Right forelimb (tissue), 1 donor: ENCODE results near the gene ACTR2.
"Not testable (repeated sequence)": the region's sequence is repeated elsewhere in the genome, so short reads cannot be mapped to it uniquely, and the experiment has no call there.

Experiments
- DNase-seq: peaks from one replicate; pipeline ENCODE4 v3.0.0-alpha.2; 2018

The ACTR2 gene

DNA sequence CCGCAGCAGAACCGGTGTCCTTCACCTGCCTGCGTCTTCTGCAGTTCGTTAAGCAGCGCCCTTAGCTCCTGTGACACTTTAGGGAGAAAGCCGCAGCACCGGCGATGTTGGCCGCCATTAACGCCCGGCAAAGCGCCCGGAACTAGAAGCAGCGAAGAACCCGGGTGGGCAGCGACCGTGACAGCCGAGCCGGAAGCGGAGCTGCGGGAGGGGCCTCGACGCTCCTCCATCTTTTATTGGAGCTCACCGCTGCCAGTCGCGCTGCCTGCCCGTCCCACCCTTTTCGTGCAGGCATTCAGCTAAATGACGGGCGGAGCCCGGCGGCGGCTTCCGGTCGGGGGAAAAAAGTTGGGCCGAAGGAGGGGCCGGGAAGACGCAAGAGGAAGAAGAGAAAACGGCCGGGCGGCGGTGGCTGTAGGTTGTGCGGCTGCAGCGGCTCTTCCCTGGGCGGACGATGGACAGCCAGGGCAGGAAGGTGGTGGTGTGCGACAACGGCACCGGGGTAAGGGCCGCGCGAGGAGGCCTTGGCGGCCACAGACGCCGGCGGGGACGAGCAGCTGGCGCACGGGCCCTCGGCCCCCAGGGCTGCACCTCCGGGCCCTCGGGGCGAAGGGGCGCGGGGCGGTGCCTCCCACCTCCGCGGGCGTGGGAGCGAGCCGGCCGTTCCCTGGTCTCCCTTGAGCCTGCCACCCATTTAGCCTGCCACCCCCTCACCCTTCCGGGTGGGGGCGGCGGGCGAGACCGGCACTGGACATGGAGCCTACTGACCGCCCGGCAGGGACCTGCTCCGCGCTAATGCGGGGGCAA is at the start of gene ACTR2:
Gene ACTR2 (plus strand): TSS at position 376 of the 807 bp plus-strand sequence. CDS start 79 bp downstream, at position 455.
- peak; percentile 97 for DNase-seq

DNA sequence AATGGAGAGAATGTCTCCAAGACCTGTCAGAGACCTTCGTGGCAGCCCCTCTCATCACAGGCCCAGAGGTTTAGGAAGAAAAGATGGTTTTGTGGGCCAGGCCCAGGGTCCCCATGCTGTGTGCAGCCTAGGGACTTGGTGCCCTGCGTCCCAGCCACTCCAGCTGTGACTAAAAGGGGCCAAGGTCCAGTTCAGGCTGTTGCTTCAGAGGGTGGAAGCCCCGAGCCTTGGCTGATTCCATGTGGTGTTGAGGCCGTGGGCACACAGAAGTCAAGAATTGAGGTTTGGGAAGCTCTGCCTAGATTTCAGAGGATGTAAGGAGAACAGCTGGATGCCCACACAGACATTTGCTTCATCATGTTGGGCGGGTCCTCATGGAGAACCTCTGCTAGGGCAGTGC is 45.1 kb upstream of the ACTR2 start:
- no peak for DNase-seq

DNA sequence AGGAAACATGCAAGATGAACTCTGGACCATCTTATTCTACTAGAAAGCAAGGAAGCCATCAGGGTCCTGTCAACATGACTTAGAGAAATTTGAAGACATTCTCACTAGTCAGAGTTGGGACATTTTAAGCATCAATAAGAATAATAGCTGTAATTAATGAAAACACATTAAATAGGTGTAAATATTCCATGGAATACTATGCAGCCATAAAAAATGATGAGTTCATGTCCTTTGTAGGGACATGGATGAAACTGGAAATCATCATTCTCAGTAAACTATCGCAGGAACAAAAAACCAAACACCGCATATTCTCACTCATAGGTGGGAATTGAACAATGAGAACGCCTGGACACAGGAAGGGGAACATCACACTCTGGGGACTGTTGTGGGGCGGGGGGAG is 44.2 kb upstream of the ACTR2 start:
- not testable (repeated sequence) for DNase-seq

DNA sequence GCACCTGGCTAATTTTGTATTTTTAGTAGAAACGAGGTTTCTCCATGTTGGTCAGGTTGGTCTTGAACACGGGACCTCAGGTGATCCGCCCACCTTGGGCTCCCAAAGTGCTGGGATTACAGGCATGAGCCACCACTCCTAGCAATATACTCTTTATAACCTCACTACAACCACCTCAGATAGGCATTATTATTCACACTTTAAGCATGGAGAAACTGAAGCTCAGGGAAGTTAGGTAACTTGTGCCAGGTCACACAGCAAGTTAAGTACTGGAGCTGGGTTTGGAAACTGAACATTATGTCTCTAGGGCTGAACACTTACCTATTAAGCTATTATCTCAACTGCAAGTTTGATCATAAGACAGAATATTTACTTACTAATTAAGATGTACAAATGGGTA is 42.6 kb upstream of the ACTR2 start:
- no peak for DNase-seq

DNA sequence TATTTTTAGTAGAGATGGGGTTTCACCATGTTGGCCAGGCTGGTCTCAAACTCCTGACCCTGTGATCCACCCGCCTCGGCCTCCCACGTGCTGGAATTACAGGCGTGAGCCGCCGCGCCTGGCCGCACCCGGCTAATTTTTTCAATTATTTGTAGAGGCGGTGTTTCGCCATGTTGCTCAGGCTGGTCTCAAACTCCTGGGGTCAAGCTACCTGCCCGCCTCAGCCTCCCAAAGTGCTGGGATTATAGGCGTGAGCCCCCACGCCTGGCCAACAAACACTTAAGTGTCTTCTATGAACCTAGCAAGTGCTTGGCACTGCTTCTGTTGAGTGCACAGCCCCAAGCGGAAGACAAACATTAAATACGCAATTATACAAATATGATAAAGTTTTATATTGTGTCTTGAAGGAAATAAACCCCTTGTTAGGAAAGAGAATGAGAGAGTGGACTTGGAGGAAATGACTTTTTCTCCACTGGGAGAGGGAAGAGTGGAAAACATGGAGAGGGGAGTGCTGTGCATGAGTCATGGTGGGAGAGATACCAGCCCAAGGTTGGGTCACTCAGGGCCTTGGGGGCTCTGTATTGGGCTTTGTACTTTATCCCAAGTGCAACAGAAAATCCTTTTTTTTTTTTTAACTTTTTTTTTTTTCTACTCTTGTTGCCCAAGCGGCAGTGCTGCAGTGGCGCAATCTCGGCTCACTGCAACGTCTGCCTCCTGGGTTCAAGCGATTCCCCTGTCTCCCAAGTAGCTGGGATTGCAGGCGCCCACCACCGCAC is 41.4 kb upstream of the ACTR2 start:
- no peak for DNase-seq

DNA sequence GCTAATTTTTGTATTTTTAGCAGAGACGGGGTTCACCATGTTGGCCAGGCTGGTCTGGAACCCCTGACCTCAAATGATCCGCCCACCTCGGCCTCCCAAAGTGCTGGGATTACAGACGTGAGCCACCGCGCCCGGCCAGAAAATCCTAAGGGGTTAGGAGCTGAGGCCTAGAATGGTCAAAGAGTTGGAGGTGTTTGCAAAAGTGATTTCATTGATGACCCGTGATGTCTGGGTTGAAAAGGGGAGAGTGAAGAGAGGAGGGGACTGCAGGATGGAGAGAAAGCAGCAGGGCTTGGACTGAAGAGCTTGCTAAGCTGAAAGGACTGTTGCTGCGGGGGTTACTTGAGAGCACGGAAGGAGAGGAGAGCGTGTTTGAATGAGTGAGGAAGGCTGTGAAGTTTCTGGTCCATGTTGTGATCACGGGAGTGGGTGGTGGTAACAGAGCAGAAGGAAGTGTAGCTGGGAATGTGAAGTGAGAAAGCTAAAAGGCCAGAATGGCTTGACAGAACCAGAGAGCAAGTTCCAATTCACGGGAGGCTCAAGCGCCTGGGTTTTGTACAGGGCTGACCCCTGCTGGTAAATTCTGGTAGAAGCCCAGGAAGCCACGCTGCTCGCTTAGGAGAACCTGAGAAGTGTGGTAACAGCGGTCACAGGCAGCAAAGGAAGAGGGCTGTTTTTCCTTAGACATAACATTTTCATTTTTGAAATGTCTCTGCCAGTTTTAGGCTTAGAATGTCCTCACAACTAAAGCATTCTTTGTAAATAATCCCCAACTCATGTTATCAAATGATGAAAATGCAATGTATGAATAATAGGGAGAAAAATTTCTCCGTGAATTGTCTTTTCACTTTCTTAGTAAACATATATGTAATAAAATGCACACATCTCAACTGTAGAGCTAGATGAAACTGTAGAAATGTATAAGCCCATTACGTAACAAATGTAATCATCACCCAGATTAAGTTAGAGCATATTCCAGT is 40.5 kb upstream of the ACTR2 start:
- DNase-seq, result peak; percentile 84

DNA sequence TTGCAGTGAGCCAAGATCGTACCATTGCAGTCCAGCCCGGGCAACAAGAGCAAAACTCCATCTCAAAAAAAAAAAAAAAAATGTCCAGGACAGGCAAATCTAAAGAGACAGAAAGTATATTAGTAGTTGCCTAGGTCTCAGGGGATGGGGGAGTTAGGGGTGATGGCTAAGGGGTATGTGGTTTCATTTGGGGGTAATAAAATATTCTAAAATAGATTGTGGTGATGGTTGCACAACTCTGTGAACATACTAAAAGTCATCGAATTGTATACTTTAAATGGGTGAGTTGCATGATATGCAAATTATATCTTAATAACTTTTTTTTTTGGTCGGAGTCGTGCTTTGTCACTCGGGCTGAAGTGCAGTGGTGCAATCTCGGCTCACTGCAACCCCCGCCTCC is 34.2 kb upstream of the ACTR2 start:
- no peak for DNase-seq

DNA sequence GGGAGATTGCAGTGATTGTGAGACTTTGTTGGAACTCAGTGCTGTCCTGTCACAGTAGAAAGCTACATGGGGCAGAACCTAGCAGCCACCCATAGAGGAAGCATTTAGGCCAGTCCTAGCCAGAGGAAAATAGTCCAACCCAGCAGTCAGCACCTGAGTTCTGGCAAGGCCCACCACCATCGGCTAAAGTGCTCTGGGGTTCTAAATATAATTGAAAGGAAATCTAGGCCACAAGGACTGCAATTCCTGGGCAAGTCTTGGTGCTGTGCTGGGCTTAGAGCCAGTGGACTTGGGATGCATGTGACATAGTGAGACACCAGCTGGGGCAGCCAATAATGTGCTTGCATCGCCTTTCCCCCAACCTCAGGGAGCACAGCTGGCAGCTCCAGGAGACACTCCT is 28.9 kb upstream of the ACTR2 start:
- DNase-seq, result no peak

DNA sequence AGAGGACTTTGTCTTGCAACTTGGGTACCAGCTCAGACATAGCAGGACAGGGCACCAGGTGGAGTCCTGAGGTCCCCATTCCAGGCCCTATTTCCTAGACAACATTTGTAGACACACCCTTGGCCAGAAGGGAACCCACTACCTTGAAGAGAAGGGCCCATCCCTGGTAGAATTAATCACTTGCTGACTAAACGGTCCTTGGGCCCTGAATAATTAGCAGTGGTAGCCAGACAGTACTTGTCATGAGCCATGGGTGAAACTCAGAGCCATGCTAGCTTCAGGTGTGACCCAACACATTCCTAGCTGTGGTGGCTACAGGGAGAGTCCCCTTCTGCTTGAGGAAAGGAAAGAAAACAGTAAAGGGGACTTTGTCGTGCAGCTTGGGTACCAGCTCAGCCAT is 28.5 kb upstream of the ACTR2 start:
- no peak for DNase-seq

DNA sequence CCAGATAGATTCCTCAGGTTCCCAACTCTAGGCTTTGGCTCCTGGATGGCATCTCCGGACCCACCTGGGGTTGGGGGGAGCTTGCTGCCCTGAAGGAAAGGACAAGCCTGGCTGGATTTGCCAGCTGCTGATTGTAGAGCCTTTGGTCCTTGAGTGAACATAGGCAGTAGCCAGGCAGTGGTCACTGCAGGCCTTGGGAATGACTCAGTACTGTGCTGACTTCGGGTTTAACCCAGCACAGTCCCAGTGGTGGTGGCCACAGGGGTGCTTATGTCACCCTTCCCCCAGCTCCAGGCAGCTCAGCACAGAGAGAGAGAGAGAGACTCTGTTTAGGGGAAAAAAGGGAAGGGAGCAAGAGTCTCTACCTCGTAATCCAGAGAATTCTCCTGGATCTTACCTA is 27.7 kb upstream of the ACTR2 start:
- no peak for DNase-seq

DNA sequence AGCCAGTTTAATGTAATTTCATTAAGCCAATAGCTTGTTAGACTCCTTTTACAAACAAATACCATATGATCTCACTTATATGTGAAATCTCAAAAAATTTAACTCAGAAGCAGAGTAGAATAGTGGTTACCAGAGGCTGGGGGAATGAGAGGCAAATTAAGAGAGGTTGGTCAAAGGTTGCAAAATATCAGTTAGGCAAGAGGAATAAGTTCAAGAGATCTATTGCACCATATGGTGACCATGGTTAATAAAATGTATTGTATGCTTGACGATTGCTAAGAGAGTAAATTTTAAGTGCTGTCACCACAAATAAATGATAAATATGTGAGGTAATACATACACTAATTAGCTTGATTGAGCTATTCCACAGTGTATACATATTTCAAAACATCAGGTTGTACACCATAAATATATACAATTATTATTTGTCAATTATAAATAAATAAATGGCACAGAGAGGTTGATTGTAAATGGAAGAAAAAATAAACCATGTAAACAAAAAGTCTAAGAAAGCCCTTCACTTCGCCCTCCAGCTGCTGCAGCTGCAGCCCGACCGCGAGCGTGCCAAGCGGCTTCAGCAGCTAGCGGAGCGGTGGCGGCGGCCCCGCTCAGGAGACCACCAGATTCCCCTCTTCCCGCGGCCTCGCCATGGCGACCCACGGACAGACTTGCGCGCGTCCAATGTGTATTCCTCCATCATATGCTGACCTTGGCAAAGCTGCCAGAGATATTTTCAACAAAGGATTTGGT is 23.0 kb upstream of the ACTR2 start:
- DNase-seq, result no peak

DNA sequence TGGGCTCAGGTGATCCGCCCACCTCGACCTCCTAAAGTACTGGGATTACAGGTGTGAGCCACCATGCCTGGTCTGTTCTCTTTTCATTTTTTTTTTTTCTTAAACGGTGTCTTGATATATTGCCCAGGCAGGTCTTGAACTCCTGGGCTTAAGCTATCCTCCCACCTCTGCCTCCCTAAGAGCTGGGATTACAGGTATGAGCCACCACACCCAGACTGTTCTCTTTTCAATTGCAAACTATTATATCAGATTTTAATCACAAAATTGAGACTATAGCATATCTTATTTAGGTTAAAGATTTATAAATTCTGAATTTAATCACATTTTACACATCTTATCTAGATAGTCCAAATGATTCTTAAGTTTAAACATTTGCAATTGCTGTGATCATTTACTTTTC is 15.5 kb upstream of the ACTR2 start:
- DNase-seq, result no peak

DNA sequence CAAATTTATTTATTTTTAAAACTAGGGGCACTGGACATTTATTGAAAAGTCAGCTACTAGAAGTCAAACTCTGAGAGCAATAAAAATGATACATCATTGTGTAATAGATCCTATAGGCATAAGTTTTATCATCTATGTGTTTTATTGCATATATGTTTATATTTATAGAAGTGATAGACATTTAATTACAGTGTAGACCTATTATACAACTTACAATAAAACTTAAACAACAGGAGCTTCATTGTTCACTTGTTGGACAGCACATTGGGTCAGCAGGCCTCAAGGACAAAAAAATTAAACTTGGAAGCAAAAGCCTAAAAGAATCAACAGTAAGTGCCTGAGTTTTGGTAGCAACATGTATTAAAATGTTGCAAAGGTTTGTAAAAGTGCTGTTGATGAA is 15.0 kb upstream of the ACTR2 start:
- DNase-seq, result no peak

DNA sequence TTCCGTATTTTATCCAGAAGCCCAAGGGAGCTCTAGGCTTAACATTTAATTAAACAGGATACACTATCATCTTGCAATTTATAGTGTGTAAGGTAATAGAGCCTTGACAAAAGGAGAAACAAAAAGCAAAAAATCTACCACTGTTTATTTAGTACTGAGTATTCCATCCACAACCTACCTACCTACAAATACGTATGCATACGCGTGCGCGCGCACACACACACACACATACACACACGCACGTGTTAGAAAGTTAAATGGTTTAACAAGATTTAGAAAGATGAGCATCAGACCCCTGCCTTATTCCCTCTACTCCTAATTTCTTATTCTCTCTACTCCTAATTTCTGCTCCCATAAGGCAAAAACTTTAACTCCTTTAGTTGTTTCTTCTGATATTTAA is 14.6 kb upstream of the ACTR2 start:
- no peak for DNase-seq

DNA sequence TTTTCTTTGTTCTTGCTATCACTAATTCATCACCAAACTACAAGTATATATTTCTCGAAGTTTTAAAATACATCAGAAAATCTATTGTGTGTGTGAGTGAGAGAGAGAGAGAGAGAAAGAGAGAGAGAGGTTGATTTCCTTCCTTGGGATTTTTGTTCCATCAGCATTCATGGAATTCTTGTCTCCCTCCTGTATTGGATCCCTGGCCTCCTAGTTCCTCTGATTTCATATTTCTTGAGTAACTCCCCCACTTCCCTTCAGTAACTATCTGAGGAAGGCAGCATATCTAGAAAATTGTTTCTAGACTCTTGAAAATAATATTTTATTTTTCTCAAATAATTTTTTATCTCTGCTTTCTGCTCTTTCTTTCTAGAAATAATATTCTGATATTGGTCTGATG is 13.3 kb upstream of the ACTR2 start:
- DNase-seq, result no peak

DNA sequence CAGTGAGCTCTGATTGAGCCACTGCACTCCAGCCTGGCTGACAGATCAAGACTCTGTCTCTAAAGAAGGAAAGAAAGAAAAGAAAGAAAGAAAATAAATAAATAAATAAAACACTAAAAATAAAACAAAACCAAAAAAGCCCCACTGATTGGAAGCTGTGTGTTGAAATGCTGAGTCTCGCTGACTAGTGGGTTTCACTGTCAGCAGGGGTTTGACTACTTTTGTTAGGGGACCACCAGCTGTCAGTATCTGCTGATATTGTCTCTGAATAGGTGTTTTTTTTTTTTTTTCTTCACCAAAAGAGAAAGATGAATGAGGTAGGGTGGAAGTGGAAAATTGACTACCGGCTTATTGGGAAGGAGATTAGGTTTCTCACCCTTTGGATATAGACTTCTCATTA is 12.8 kb upstream of the ACTR2 start:
- no peak for DNase-seq

DNA sequence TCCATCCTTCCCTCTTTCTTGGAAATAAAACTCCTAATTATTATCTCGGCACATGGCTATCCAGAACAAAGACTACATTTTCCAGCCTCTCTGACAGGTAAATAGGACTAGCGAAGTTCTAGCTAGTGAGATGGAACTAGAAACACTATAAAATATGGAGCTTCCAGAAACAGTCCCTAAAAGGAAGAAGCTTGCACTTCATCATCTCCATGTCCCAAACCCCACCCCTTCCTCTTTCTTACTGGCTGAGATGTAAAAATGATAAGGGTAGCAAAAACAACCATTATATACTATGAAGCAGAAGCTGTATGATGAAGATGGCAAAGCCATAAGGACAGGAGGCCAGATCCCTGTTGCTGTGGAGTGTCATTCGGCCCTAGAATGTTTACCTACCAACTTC is 11.7 kb upstream of the ACTR2 start:
- DNase-seq, result no peak

DNA sequence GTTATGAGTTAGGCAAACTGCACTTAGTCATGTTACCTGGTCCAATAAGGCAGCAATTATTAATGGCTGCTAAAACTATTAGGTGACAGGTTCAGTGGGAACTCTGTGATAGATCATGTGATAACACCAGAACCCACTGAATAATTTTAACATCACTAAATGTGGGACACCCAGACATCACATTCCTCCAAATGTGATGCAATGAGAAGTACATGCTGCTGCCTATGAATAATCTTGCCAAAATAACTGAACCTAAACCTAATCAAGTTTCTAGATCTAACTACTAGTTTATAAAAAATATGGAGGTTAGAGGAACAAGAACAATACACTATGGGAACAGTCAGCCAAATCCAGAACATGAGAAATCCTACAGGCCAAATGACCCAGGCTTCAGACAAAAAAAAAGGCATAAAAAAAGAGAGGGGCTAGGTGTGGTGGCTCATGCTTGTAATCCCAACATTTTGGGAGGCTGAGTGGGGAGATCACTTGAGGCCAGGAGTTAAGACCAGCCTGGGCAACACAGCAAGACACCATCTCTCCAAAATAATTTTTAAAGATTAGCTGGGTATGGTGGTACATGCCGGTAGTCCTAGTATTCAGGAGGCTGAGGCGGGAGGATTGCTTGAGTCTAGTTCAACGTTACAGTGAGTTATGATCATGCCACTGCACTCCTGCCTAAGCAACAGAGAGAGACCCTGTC is 7.0 kb upstream of the ACTR2 start:
- no peak for DNase-seq

DNA sequence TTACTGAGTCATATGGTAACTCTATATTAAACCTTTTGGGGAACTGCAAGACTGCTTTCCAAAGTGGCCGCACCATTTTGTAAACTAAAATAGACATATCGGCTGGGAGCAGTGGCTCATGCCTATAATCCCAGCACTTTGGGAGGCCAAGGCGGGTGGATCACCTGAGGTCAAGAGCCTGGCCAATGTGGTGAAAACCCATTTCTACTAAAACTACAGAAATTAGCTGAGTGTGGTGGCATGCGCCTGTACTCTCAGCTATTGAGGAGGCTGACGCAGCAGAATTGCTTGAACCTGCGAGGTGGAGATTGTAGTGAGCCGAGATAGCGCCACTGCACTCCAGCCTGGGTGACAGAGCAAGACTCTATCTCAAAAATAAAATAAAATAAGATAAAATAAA is 6.4 kb upstream of the ACTR2 start:
- DNase-seq, result not testable (repeated sequence)

DNA sequence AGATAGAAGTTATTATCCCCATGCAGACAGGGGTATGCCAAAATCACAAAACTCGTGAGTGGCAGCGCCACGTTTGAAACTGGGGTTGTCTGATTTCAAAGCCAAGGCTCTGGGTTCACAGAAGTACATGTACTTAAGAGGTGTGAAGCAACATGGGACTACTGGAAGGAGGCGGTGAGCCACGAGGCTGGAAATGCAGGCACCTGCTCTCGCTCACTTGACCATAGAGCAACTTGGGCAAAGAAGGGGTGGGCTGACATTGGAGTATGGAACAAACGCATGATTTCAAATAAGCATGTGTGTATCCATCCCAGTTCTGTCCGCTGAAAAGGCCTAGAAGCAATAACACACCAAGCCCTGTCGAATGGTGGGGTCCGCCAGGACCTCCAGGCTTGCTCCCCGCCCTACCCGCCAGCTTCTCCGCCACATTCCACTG is 593 bp upstream of the ACTR2 start:
- no peak for DNase-seq

DNA sequence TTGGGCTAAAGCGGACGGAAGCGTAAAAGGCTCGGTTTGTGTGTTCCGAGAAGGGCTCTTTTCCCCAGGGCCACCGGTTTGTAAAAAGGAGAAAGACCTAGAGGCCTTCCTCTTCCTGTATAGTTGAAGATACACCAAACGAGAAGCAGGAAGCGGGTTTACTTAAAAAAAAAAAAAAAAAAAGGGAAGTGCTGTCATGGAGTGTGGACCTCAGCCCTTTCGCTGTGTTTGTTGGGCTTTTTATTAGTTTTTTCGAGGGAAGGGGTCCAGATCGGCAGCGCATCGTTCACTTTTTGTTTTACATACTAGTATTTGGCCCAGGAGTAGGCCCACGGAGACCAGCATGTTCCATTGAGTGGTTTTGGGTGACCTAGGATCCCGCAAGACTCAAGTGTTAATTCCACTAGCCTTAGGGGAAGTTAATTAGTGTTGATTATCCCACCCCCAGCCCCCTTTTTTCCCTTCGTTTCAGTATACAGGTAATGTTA is 676 bp downstream of the ACTR2 start:
- DNase-seq, result peak; percentile 45

DNA sequence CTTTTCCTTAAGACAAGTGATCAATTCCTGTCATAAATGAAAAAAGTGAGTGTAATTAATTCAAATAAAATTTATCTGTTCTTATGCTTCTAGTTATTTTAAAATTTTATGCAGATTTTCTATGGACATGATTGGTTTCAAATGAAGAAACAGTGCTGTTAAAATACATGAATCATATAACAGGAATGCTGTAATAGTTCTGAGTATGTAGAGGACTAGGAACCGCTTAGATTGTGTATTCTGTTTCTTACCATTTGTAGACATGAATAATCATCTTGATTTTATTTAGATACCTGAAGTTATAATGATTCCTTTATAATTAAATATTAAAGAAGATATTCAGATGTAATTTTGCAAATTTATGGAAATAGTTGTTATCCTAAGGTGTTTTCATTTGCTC is 3.5 kb downstream of the ACTR2 start:
- DNase-seq, result no peak
